ENCODE results near the gene TMOD2.

TMOD2 gene

DNA sequence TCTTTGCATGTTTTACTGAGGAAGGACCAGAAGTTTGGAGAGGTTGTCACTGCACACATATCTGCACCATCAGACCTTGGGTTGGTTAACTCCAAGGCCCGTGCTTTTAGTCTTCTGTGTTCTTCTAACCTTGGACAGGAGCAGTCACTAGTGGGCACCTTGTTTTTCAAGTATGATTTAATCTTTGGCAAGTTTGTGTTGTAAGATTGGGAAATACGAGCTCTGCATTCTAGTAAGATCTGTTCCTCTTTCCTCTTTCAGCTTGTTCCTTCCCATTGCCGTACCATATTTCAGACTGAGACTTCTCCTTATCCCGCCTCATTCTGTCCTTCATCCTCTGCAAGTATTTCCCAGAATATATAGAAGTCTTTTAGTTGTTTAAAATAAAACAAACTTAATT lies 5.1 kb downstream of the TMOD2 start:
- H3K4me3 ChIP-seq (ENCODE audit: low read depth, low read length), result no peak overlapping the region
- DNase-seq (ENCODE audit: low read depth), result no peak
- TF ChIP-seq, protein P1, sequence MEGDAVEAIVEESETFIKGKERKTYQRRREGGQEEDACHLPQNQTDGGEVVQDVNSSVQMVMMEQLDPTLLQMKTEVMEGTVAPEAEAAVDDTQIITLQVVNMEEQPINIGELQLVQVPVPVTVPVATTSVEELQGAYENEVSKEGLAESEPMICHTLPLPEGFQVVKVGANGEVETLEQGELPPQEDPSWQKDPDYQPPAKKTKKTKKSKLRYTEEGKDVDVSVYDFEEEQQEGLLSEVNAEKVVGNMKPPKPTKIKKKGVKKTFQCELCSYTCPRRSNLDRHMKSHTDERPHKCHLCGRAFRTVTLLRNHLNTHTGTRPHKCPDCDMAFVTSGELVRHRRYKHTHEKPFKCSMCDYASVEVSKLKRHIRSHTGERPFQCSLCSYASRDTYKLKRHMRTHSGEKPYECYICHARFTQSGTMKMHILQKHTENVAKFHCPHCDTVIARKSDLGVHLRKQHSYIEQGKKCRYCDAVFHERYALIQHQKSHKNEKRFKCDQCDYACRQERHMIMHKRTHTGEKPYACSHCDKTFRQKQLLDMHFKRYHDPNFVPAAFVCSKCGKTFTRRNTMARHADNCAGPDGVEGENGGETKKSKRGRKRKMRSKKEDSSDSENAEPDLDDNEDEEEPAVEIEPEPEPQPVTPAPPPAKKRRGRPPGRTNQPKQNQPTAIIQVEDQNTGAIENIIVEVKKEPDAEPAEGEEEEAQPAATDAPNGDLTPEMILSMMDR (IDR thresholded peaks at IDR 0.05; ENCODE audit: control insufficient read depth, extremely low read depth, insufficient read depth), result no peak

DNA sequence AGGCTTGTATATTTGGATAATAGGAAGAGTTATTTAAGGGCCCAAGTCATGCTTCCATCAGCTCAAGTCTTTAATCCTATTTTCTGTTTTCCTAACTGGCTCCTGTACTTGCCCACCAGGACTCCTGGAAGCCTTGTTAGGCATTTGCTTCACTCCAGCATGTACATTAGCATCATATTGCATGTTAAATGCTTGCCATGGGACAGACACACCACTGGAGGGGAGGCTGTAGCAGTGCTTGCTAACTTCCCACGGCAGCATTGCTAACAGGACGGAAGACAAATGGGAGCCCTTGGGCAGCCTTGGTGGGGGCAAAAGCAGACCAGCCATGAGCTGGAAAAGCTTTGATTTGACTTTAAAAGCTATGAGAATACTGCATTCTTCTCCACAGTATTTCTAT lies 6.1 kb downstream of the TMOD2 start:
- DNase-seq (ENCODE audit: low read depth), result no peak
- TF ChIP-seq, protein P1 (IDR thresholded peaks at IDR 0.05; ENCODE audit: control insufficient read depth, extremely low read depth, insufficient read depth), result no peak
- H3K4me3 ChIP-seq (ENCODE audit: low read depth, low read length), result no peak overlapping the region

DNA sequence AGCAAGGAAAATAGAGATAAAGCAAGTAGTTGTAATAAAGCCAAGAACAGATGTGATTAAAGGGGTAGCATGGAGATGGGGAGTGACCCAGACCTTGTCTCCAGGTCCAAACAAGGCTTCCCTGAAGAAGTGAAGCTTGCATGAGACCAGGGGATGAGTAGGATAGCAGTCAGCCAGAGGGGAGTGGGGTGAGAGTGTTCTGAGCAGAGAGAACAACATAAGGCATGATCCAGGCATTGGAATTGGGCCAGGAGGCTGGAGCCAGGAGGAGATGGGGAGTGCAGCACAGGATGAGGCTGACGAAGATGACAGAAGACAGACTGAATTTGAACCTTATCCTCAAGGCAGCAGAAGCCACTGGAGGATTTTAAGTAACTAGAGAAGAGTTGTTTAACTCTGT lies 7.2 kb downstream of the TMOD2 start:
- no peak for DNase-seq (ENCODE audit: low read depth)
- TF ChIP-seq, protein P1 (IDR thresholded peaks at IDR 0.05; ENCODE audit: control insufficient read depth, extremely low read depth, insufficient read depth), result no peak
- no peak overlapping the region for H3K4me3 ChIP-seq (ENCODE audit: low read depth, low read length)

DNA sequence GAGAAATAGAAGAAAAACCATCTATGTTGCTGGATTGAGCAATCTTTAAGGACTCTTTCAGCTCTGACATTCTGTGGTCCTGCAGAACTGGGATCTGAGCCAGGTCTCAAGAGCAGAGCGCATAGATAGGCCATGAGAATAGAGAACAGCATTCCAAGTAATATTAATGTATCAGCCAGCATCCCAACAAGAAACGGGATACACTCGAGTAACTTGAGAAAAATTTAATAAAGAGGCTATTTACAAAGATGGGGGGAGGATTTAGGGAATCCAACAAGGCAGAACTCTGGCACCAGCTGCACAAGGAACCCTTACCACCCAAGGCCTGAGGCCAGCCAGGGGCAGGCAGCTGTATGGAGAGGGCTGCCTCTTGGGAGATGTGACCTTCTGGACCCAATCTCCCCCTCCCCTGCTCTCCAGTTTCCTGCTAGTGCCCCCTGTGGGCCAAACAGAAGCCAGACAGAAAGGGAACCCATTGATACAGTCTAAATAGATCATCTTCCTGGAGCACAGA lies 8.2 kb downstream of the TMOD2 start:
- no peak for DNase-seq (ENCODE audit: low read depth)
- TF ChIP-seq, protein P1 (IDR thresholded peaks at IDR 0.05; ENCODE audit: control insufficient read depth, extremely low read depth, insufficient read depth), result no peak
- no peak overlapping the region for H3K4me3 ChIP-seq (ENCODE audit: low read depth, low read length)

DNA sequence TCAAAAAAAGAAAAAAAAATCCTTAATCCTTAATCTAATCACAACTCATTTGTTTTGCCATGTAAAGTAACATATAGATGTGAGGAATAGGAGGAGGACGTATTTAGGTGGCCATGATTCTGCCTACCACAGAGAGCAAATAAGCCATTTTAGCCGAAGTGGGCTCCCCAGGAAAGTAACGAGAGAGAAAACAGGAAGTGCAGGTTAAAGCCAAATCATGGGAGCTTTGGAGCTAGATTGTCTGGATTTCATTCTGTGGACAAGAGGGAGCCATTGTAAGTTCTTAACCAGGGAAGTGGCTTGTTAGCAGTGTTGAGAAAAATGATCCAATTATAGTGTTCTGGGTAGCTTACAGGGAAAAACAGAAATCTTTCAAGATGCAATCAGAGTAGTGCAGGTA lies 9.4 kb downstream of the TMOD2 start:
- H3K4me3 ChIP-seq (ENCODE audit: low read depth, low read length), result no peak overlapping the region
- TF ChIP-seq, protein P1 (IDR thresholded peaks at IDR 0.05; ENCODE audit: control insufficient read depth, extremely low read depth, insufficient read depth), result no peak
- DNase-seq (ENCODE audit: low read depth), result no peak

DNA sequence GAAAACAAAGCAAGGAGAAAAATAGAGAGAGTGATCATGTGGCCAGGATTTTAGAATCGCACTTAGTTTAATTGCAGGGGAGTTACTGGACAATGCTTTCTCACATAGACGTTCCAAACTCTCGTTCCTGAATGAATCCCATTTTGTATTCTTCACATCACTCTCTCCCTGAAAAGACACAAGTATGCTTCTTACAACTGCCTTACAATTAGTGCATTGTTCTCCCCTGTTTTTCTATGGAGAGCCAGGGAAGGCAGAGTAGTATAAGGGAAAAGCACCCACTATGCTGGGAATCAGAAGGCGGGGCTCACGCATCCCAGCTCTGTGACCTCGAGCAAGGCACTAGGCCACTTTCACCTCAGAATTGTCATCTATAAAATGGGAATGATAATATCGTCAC lies 14.4 kb downstream of the TMOD2 start:
- TF ChIP-seq, protein P1 (IDR thresholded peaks at IDR 0.05; ENCODE audit: control insufficient read depth, extremely low read depth, insufficient read depth), result no peak
- no peak overlapping the region for H3K4me3 ChIP-seq (ENCODE audit: low read depth, low read length)
- no peak for DNase-seq (ENCODE audit: low read depth)

DNA sequence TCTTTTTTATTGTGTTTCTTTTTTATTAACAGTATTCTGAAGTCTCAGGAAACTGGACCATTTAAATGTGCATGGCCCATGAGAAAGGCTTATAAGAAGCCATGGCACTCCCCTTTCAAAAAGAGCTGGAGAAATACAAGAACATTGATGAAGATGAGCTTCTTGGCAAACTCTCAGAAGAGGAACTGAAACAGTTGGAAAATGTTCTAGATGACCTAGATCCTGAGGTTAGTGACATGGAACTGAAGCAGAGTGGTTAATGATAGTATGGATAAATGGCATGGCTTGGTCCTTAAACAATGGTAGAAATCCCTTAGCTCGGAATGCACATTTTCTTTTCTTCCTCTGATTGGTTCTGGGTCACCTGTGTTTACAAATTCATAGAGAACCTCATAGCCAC lies 14.9 kb downstream of the TMOD2 start:
- TF ChIP-seq, protein P1 (IDR thresholded peaks at IDR 0.05; ENCODE audit: control insufficient read depth, extremely low read depth, insufficient read depth), result no peak
- no peak for DNase-seq (ENCODE audit: low read depth)
- H3K4me3 ChIP-seq (ENCODE audit: low read depth, low read length), result no peak overlapping the region

Data from LNCaP clone FGC (cell line).